ENCODE data around the gene TLE2.

GRCh38 chr19:3017923-3018322, 11.2 kb downstream of the TLE2 start:
- TF ChIP-seq YY1 (IDR thresholded peaks at IDR 0.05; ENCODE audit: insufficient read depth, insufficient read length): no peak
- TF ChIP-seq ZNF274 (IDR thresholded peaks at IDR 0.05; ENCODE audit: low read depth, low read length): no peak
- no peak for TF ChIP-seq SUZ12 (IDR thresholded peaks at IDR 0.05; ENCODE audit: extremely low read depth, insufficient read depth, insufficient read length)
